ENCODE results near the gene YBX2. TPM values are rescaled to one million over a fixed set of nuclear protein-coding genes. Genes with fewer than 3 reads are reported as not detected.

YBX2 gene
- total RNA-seq, 1 experiment from 2014 or later = 0.24 TPM

GRCh38 chr17:7328009-7328408, 33.6 kb upstream of the YBX2 start:
- BruUV-seq (replicated peaks) = no TSS peak
- CTCF ChIA-PET = no interaction called here
- intact Hi-C loops (cut with micrococcal nuclease; ENCODE audit: unreplicated experiment) = no loop called here
- H3K9me3 Mint-ChIP-seq (ENCODE audit: low read depth, unreplicated experiment) = no peaks in the 10 kb centered on the region
- peak overlapping the region; percentile 98 for H3K27ac Mint-ChIP-seq (ENCODE audit: unreplicated experiment)
- peaks cover 16% of the 10 kb centered on the region for H3K4me1 Mint-ChIP-seq (ENCODE audit: low read depth, unreplicated experiment)
- H3K4me3 Mint-ChIP-seq (ENCODE audit: low read depth, unreplicated experiment) = peak overlapping the region; percentile 85
- H3K27me3 Mint-ChIP-seq (ENCODE audit: unreplicated experiment) = peaks cover 12% of the 10 kb centered on the region
- TF ChIP-seq, protein P1, sequence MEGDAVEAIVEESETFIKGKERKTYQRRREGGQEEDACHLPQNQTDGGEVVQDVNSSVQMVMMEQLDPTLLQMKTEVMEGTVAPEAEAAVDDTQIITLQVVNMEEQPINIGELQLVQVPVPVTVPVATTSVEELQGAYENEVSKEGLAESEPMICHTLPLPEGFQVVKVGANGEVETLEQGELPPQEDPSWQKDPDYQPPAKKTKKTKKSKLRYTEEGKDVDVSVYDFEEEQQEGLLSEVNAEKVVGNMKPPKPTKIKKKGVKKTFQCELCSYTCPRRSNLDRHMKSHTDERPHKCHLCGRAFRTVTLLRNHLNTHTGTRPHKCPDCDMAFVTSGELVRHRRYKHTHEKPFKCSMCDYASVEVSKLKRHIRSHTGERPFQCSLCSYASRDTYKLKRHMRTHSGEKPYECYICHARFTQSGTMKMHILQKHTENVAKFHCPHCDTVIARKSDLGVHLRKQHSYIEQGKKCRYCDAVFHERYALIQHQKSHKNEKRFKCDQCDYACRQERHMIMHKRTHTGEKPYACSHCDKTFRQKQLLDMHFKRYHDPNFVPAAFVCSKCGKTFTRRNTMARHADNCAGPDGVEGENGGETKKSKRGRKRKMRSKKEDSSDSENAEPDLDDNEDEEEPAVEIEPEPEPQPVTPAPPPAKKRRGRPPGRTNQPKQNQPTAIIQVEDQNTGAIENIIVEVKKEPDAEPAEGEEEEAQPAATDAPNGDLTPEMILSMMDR (IDR thresholded peaks at IDR 0.05; ENCODE audit: unreplicated experiment) = no peak
- no peak for DNase-seq
- H3K36me3 Mint-ChIP-seq (ENCODE audit: insufficient read depth, unreplicated experiment) = peaks cover 23% of the 10 kb centered on the region

DNA sequence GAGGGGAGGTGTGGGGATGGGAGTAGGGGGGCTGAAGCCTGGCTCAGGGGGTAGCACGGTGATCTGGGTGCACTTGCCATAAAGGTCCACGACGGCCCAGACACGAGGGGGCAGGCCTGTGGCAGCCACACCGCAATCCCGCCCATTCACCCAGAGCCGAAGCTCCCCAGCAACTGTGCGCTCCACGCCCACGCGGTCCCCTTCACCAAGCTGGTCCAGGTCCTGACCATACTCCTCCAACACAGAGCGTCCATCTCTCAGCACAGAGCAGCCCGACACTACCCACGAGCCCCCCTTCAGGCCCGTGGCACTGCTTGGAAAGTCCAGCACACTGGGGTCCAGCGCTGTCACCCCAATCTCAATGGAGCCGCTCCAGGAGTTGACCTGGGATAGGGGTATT, 33.1 kb upstream of the YBX2 start:
- Mint-ChIP-seq H3K4me3 (ENCODE audit: low read depth, unreplicated experiment) (peak overlapping the region; percentile 85), H3K36me3 (ENCODE audit: insufficient read depth, unreplicated experiment) (peaks cover 23% of the 10 kb centered on the region), H3K27ac (ENCODE audit: unreplicated experiment) (no peak overlapping the region), H3K27me3 (ENCODE audit: unreplicated experiment) (peaks cover 7% of the 10 kb centered on the region), H3K9me3 (ENCODE audit: low read depth, unreplicated experiment) (no peaks in the 10 kb centered on the region), H3K4me1 (ENCODE audit: low read depth, unreplicated experiment) (peaks cover 16% of the 10 kb centered on the region)
- DNase-seq = no peak
- intact Hi-C loops (cut with micrococcal nuclease; ENCODE audit: unreplicated experiment) = no loop called here
- TF ChIP-seq, protein P1 (IDR thresholded peaks at IDR 0.05; ENCODE audit: unreplicated experiment) = no peak
- BruUV-seq (replicated peaks) = no TSS peak
- CTCF ChIA-PET = no interaction called here

- Mint-ChIP-seq H3K27me3 (ENCODE audit: unreplicated experiment) (peaks cover 3% of the 10 kb centered on the region), H3K36me3 (ENCODE audit: insufficient read depth, unreplicated experiment) (peaks cover 23% of the 10 kb centered on the region), H3K4me1 (ENCODE audit: low read depth, unreplicated experiment) (peaks cover 16% of the 10 kb centered on the region), H3K27ac (ENCODE audit: unreplicated experiment) (no peak overlapping the region), H3K4me3 (ENCODE audit: low read depth, unreplicated experiment) (no peak overlapping the region), H3K9me3 (ENCODE audit: low read depth, unreplicated experiment) (no peaks in the 10 kb centered on the region)
- CTCF ChIA-PET = no interaction called here
- intact Hi-C loops (cut with micrococcal nuclease; ENCODE audit: unreplicated experiment) = no loop called here
- TF ChIP-seq, protein P1 (IDR thresholded peaks at IDR 0.05; ENCODE audit: unreplicated experiment) = no peak
- no TSS peak for BruUV-seq (replicated peaks)
- no peak for DNase-seq
These were observed 32.6 kb upstream of the YBX2 start for GRCh38 chr17:7327056-7327455.

GRCh38 chr17:7326186-7326585, 31.7 kb upstream of the YBX2 start:
- no peak overlapping the region for H3K4me3 Mint-ChIP-seq (ENCODE audit: low read depth, unreplicated experiment)
- BruUV-seq (replicated peaks) = no TSS peak
- TF ChIP-seq, protein P1 (IDR thresholded peaks at IDR 0.05; ENCODE audit: unreplicated experiment) = no peak
- no peak for DNase-seq
- peaks cover 28% of the 10 kb centered on the region for H3K36me3 Mint-ChIP-seq (ENCODE audit: insufficient read depth, unreplicated experiment)
- CTCF ChIA-PET = no interaction called here
- no peaks in the 10 kb centered on the region for H3K27me3 Mint-ChIP-seq (ENCODE audit: unreplicated experiment)
- no peaks in the 10 kb centered on the region for H3K9me3 Mint-ChIP-seq (ENCODE audit: low read depth, unreplicated experiment)
- H3K4me1 Mint-ChIP-seq (ENCODE audit: low read depth, unreplicated experiment) = peaks cover 16% of the 10 kb centered on the region
- no peak overlapping the region for H3K27ac Mint-ChIP-seq (ENCODE audit: unreplicated experiment)
- intact Hi-C loops (cut with micrococcal nuclease; ENCODE audit: unreplicated experiment) = no loop called here

Data from Calu3 (cell line).